OCI-LY1 (cell line): Measurements from ENCODE around the gene VPS50.

ENCODE experiments used
- H2AFZ ChIP-seq: fragments of 200-600 bp; sonication (generic), shearing (Covaris generic); 2 replicates; pipeline ENCODE4 v1.6.0; 2014; ENCODE audit warnings: antibody characterized with exemption, mild to moderate bottlenecking, low read length
- H3F3A ChIP-seq: fragments of 200-600 bp; sonication (generic), shearing (Covaris generic); 2 replicates; pipeline ENCODE4 v1.6.0; 2014; ENCODE audit warnings: mild to moderate bottlenecking, antibody characterized with exemption, low read length, moderate library complexity; ENCODE audit not compliant: insufficient read depth
- H3K27ac ChIP-seq: fragments of 200-600 bp; sonication (generic); 2 replicates; pipeline ENCODE4 v1.5.1; 2014; ENCODE audit warnings: low read length, mixed run types, mild to moderate bottlenecking, low read depth; ENCODE audit not compliant: poor library complexity, severe bottlenecking
- H3K27me3 ChIP-seq: fragments of 200-600 bp; sonication (generic); 2 replicates; pipeline ENCODE4 v1.6.0; 2014; ENCODE audit warnings: antibody characterized with exemption, mild to moderate bottlenecking, low read length, moderate library complexity; ENCODE audit not compliant: insufficient read depth
- H3K36me3 ChIP-seq: fragments of 200-600 bp; sonication (generic); 2 replicates; pipeline ENCODE4 v1.6.1; 2014; ENCODE audit warnings: mild to moderate bottlenecking, antibody characterized with exemption, low read length, moderate library complexity, mixed read lengths; ENCODE audit not compliant: insufficient read depth
- H3K4me1 ChIP-seq: fragments of 200-600 bp; sonication (generic); 2 replicates; pipeline ENCODE4 v1.5.1; 2014; ENCODE audit warnings: mild to moderate bottlenecking, low read length, moderate library complexity; ENCODE audit not compliant: insufficient read depth, severe bottlenecking
- H3K4me2 ChIP-seq: fragments of 200-600 bp; sonication (generic), shearing (Covaris generic); 2 replicates; pipeline ENCODE4 v1.6.1; 2014; ENCODE audit warnings: low read length
- H3K4me3 ChIP-seq: fragments of 200-600 bp; sonication (generic); 2 replicates; pipeline ENCODE4 v1.5.1; 2014; ENCODE audit warnings: low read length, low read depth, mild to moderate bottlenecking, mixed read lengths; ENCODE audit not compliant: poor library complexity, severe bottlenecking
- H3K79me2 ChIP-seq: fragments of 200-600 bp; shearing (Covaris generic); 2 replicates; pipeline ENCODE4 v1.6.1; 2016; ENCODE audit warnings: mixed run types, low read length, mixed read lengths; ENCODE audit not compliant: insufficient read depth
- H3K9ac ChIP-seq: fragments of 200-600 bp; sonication (generic), shearing (Covaris generic); 2 replicates; pipeline ENCODE4 v1.6.1; 2014; ENCODE audit warnings: mild to moderate bottlenecking, low read length, mixed read lengths
- H3K9me2 ChIP-seq: fragments of 200-600 bp; sonication (generic), shearing (Covaris generic); 2 replicates; pipeline ENCODE4 v1.6.1; 2014; ENCODE audit warnings: low read depth, mild to moderate bottlenecking, low read length, mixed read lengths
- H3K9me3 ChIP-seq: fragments of 200-600 bp; shearing (Covaris generic); 2 replicates; pipeline ENCODE4 v1.6.1; 2014; ENCODE audit warnings: low read length, mixed read lengths
- H4K20me1 ChIP-seq: fragments of 200-600 bp; sonication (generic), shearing (Covaris generic); 2 replicates; pipeline ENCODE4 v1.6.0; 2016; ENCODE audit warnings: mild to moderate bottlenecking, low read length; ENCODE audit not compliant: insufficient read depth
- EZH2 ChIP-seq: fragments of 200-600 bp; sonication (generic), shearing (Covaris generic); IDR thresholded peaks from 2 replicates; pipeline ENCODE4 v1.8.0; 2017; ENCODE audit warnings: borderline replicate concordance, mixed run types, mild to moderate bottlenecking, antibody characterized with exemption, low read length, moderate library complexity, mixed read lengths
- TF ChIP-seq, protein P1 (sequence below): fragments of 200-600 bp; sonication (generic), shearing (Covaris generic); IDR thresholded peaks from 2 replicates; pipeline ENCODE4 v1.5.1; 2017; ENCODE audit warnings: mild to moderate bottlenecking, antibody characterized with exemption, low read length, moderate library complexity, mixed read lengths

The VPS50 gene

DNA sequence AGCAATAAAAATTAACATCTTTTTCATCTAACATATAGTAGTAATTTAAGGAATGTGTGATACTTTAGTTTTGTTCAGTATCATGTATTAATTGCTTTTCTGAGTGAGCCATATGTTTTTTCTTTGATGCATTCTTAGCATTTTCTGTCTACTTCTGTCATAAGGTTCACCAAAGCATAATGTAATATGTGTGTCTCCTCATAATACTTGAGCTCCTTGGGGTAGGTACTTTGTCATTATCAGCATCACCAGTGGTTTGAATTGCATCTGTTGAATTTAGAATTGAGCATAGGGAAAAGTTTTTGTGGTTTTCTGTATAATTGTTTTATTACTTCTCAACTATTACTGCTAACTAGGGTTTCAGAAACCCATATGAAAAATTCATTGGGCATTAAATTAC lies 26.5 kb downstream of the VPS50 start:
- Histone ChIP-seq H3K9me2 (no peaks in the 10 kb centered on the region), H3K4me2 (no peak overlapping the region), H3F3A (no peaks in the 10 kb centered on the region), H3K9me3 (no peaks in the 10 kb centered on the region), H4K20me1 (no peaks in the 10 kb centered on the region), H3K36me3 (peaks cover 7% of the 10 kb centered on the region; the same call in 1 of the 2 replicates), H3K4me1 (no peaks in the 10 kb centered on the region), H3K4me3 (no peak overlapping the region), H3K9ac (no peak overlapping the region), H3K79me2 (no peaks in the 10 kb centered on the region), H3K27ac (no peak overlapping the region), H2AFZ (no peak overlapping the region), H3K27me3 (no peaks in the 10 kb centered on the region)
- TF ChIP-seq, protein P1, sequence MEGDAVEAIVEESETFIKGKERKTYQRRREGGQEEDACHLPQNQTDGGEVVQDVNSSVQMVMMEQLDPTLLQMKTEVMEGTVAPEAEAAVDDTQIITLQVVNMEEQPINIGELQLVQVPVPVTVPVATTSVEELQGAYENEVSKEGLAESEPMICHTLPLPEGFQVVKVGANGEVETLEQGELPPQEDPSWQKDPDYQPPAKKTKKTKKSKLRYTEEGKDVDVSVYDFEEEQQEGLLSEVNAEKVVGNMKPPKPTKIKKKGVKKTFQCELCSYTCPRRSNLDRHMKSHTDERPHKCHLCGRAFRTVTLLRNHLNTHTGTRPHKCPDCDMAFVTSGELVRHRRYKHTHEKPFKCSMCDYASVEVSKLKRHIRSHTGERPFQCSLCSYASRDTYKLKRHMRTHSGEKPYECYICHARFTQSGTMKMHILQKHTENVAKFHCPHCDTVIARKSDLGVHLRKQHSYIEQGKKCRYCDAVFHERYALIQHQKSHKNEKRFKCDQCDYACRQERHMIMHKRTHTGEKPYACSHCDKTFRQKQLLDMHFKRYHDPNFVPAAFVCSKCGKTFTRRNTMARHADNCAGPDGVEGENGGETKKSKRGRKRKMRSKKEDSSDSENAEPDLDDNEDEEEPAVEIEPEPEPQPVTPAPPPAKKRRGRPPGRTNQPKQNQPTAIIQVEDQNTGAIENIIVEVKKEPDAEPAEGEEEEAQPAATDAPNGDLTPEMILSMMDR: no peak
- no peak for TF ChIP-seq EZH2

DNA sequence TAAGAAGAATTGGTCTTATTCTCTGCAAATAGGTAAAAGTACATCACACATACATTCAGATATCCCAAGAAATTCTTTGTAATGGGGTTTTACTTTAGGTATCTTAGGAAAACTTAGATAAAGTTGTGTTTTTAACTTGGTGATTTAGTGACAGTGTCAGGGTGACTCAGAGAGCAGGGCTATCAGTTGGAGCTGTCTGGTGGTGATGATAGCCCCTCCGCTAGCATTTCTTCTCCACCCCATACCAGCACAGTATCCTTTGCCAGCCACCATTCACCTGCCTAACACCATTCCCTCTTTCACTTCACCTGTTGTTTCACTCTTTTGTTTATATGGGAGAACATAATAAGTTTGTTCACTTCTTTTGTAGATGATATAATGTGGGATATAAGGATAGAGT lies 30.4 kb downstream of the VPS50 start:
- no peaks in the 10 kb centered on the region for H3K9me2 ChIP-seq
- no peak overlapping the region for H3K4me3 ChIP-seq
- H3K79me2 ChIP-seq: no peaks in the 10 kb centered on the region
- no peaks in the 10 kb centered on the region for H4K20me1 ChIP-seq
- H3K4me2 ChIP-seq: no peak overlapping the region
- no peak overlapping the region for H2AFZ ChIP-seq
- H3K9ac ChIP-seq: no peak overlapping the region
- H3K27me3 ChIP-seq: no peaks in the 10 kb centered on the region
- H3K36me3 ChIP-seq: peaks cover 7% of the 10 kb centered on the region; the same call in 1 of the 2 replicates
- H3K4me1 ChIP-seq: no peaks in the 10 kb centered on the region
- TF ChIP-seq EZH2: no peak
- TF ChIP-seq, protein P1: no peak
- H3F3A ChIP-seq: no peaks in the 10 kb centered on the region
- H3K9me3 ChIP-seq: no peaks in the 10 kb centered on the region
- no peak overlapping the region for H3K27ac ChIP-seq

DNA sequence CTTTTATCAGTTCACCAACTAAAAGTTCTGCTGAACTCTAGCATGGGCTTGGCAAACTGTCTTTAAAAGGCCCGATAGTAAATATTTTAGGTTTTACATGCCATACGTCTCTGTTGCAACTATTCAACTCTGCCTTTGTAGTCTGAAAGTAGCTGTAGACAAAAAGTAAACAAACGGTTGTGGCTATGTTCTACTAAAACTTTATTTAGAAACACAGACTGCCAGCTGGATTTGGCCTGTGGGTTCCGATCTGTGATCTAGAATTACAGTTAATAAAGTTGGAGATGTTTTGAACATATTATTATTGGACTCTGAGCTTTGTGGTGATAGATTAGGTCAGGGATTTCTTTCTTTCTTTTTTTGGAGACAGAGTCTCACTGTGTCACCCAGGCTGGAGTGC lies 33.1 kb downstream of the VPS50 start:
- Histone ChIP-seq H3K9me2 (no peaks in the 10 kb centered on the region), H3F3A (no peaks in the 10 kb centered on the region), H3K27me3 (no peaks in the 10 kb centered on the region), H3K4me1 (no peaks in the 10 kb centered on the region), H3K9me3 (no peaks in the 10 kb centered on the region), H3K79me2 (no peaks in the 10 kb centered on the region), H2AFZ (no peak overlapping the region), H3K9ac (no peak overlapping the region), H3K4me3 (no peak overlapping the region), H3K4me2 (no peak overlapping the region), H4K20me1 (no peaks in the 10 kb centered on the region), H3K27ac (no peak overlapping the region), H3K36me3 (no peaks in the 10 kb centered on the region; the same call in 1 of the 2 replicates)
- no peak for TF ChIP-seq EZH2
- TF ChIP-seq, protein P1: no peak
